ENCODE results near the gene PNPLA1. TPM values are rescaled to one million over a fixed set of nuclear protein-coding genes. Genes with fewer than 3 reads are reported as not detected.

PNPLA1 gene
- total RNA-seq, 1 donor from 2014 or later: not detected

DNA sequence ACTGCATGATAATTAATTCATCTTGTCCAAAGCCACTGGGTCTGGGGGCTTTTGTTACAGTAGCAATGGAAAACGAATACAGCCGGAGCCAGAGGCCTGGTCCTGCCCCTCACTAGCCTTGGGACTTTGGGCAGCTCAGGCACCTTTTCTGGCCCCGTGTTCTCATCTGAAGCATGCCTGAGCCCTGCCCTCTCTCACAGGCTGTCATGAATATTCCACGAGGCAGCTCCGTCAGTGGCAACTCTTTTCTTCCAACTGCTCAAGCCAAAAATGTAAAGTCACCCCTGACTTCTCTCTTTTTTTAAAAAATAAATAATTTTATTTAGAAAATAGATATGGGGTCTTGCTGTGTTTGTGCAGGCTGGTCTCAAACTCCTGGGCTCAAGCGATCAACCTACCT, 61.5 kb downstream of the PNPLA1 start:
- TF ChIP-seq, protein P1, sequence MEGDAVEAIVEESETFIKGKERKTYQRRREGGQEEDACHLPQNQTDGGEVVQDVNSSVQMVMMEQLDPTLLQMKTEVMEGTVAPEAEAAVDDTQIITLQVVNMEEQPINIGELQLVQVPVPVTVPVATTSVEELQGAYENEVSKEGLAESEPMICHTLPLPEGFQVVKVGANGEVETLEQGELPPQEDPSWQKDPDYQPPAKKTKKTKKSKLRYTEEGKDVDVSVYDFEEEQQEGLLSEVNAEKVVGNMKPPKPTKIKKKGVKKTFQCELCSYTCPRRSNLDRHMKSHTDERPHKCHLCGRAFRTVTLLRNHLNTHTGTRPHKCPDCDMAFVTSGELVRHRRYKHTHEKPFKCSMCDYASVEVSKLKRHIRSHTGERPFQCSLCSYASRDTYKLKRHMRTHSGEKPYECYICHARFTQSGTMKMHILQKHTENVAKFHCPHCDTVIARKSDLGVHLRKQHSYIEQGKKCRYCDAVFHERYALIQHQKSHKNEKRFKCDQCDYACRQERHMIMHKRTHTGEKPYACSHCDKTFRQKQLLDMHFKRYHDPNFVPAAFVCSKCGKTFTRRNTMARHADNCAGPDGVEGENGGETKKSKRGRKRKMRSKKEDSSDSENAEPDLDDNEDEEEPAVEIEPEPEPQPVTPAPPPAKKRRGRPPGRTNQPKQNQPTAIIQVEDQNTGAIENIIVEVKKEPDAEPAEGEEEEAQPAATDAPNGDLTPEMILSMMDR (IDR thresholded peaks at IDR 0.05; ENCODE audit: partially characterized antibody, unreplicated experiment): no peak
- DNase-seq: no peak
- no peaks in the 10 kb centered on the region for H3K36me3 Mint-ChIP-seq (ENCODE audit: unreplicated experiment)
- no peak overlapping the region for H3K4me3 Mint-ChIP-seq (ENCODE audit: unreplicated experiment)
- no peak overlapping the region for H3K27ac Mint-ChIP-seq (ENCODE audit: unreplicated experiment)
- peaks cover 7% of the 10 kb centered on the region for H3K27me3 Mint-ChIP-seq (ENCODE audit: unreplicated experiment)
- peaks cover 49% of the 10 kb centered on the region for H3K4me1 Mint-ChIP-seq (ENCODE audit: low read depth, unreplicated experiment)
- peaks cover 3% of the 10 kb centered on the region for H3K9me3 Mint-ChIP-seq (ENCODE audit: unreplicated experiment)

DNA sequence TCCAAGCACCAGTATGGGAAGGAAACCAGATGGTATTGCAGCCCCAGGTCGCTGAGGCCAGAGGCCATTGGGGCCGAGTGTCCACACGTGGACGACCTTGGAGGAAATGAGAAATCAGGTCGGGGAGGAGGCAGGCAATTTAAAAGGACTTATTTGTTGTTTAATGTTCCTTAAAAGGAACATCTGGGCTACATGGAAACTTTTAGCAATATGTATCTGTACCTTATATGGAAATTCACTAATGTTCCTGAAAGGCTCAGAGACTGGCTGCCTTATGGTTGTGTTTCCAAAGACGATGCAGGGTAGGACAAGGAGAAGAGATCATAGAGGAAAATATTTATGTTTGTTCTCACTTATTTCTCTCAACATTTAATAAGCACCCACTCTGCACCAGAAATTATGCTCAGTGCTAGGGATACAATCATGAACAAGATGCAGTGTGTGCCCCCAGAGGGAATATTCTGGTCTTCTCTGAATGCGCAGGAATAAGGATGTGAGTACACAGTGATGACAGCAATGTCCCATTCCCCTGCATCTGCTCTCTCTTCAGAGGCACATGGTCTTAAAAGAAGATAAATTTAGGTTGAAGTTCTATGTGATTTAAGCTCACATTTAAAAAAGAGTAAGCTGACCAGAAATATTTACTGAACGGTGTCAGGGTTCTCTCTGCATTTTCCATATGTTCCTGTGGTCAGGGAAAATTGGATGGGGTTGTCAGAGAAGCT, 63.5 kb downstream of the PNPLA1 start:
- Mint-ChIP-seq H3K9me3 (ENCODE audit: unreplicated experiment) (peaks cover 4% of the 10 kb centered on the region), H3K27ac (ENCODE audit: unreplicated experiment) (peak overlapping the region; percentile 17), H3K27me3 (ENCODE audit: unreplicated experiment) (peaks cover 7% of the 10 kb centered on the region), H3K4me3 (ENCODE audit: unreplicated experiment) (peak overlapping the region; percentile 51), H3K36me3 (ENCODE audit: unreplicated experiment) (no peaks in the 10 kb centered on the region), H3K4me1 (ENCODE audit: low read depth, unreplicated experiment) (peaks cover 35% of the 10 kb centered on the region)
- DNase-seq: no peak
- TF ChIP-seq, protein P1 (IDR thresholded peaks at IDR 0.05; ENCODE audit: partially characterized antibody, unreplicated experiment): no peak

DNA sequence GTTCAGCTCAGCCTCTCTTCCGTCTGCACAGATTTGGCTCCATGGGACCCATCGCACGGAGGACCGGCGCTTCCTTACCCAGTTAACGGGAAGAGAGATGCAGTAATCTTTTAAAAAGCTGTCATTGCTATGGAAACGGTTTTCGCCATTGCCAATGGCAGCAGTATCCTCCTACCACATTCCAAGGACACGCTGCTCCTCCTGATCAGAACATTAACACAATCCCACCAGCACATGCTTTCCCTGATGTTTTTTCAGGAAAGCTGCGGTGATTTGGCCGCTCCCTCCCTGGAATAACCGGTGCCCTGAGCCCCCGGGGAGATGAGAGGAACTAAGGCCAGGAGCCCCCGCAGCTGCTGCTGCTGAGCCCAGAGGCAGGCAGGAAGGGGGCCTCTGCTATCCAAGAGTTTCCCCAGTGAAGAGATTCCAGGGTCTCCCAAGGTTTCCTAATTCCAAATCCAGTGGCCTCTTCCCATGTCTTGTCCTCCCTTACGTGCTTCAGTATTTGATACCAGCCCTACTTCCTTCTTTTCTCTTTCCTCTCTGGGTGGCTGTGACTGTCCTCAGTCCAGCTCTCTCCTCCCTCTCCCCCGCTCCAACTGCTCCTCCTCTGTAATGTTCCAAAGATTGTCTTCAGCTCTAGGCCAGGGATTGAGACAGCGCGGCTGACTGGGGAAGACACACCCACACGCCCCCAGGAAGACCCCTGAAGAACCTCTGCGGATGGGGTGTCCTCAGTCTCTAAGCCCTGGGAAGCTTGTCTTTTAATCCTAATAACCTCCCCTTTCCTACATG, 64.3 kb downstream of the PNPLA1 start:
- peak overlapping the region; percentile 70 for H3K4me3 Mint-ChIP-seq (ENCODE audit: unreplicated experiment)

DNA sequence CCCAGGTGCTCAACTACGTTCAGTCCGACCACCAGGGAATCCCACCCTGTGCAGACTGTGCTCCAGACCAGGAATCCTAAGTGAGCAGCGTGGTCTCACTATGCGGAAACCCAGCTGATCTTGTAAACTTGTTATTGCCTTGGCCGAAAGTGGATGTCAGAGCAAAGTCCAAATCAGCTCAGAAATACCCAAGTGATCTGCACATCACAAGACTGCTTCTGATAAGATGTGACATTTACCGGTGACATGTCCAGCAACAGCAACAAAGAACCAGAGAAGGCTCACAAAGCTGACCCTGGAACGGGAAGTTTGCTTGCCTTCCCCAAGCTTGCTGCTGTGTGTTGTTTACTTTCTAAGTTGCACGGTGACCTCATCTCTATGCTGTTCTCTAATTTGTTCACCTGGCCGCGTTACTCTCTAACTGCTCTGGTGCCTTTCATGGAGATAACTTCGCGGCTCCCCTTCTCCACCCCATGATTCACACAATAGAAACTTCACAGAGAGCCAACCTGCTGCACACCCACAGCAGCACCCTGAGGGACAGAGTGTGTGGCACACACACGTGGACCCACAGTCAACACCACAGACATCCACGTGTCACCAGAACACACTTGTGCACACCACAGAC, 65.1 kb downstream of the PNPLA1 start:
- H3K36me3 Mint-ChIP-seq (ENCODE audit: unreplicated experiment): no peaks in the 10 kb centered on the region

More for the DNA sequence above, 64.3 kb downstream of the PNPLA1 start:
- Mint-ChIP-seq H3K4me1 (ENCODE audit: low read depth, unreplicated experiment) (peaks cover 33% of the 10 kb centered on the region), H3K27ac (ENCODE audit: unreplicated experiment) (peak overlapping the region; percentile 41), H3K36me3 (ENCODE audit: unreplicated experiment) (no peaks in the 10 kb centered on the region), H3K9me3 (ENCODE audit: unreplicated experiment) (peaks cover 4% of the 10 kb centered on the region), H3K27me3 (ENCODE audit: unreplicated experiment) (peaks cover 7% of the 10 kb centered on the region)
- DNase-seq: no peak
- TF ChIP-seq, protein P1 (IDR thresholded peaks at IDR 0.05; ENCODE audit: partially characterized antibody, unreplicated experiment): no peak

More for the DNA sequence above, 65.1 kb downstream of the PNPLA1 start:
- TF ChIP-seq, protein P1 (IDR thresholded peaks at IDR 0.05; ENCODE audit: partially characterized antibody, unreplicated experiment): no peak
- Mint-ChIP-seq H3K9me3 (ENCODE audit: unreplicated experiment) (peaks cover 4% of the 10 kb centered on the region), H3K27me3 (ENCODE audit: unreplicated experiment) (peaks cover 7% of the 10 kb centered on the region), H3K4me1 (ENCODE audit: low read depth, unreplicated experiment) (peaks cover 31% of the 10 kb centered on the region), H3K4me3 (ENCODE audit: unreplicated experiment) (peak overlapping the region; percentile 44), H3K27ac (ENCODE audit: unreplicated experiment) (peak overlapping the region; percentile 18)
- no peak for DNase-seq
